Omental fat pad (tissue), 4 donors: ENCODE measurements around the gene MRTFA. TPM values are rescaled to one million over a fixed set of nuclear protein-coding genes. Genes with fewer than 3 reads are reported as not detected.

Experiments
- ATAC-seq: fragments of 150-250 bp; one replicate; pipeline ENCODE4 v1.9.1; 2016; ENCODE audit warnings: mild to moderate bottlenecking, moderate library complexity; ENCODE audit not compliant: low FRiP score
- DNase-seq: peaks from one replicate; pipeline ENCODE4 v3.0.0-alpha.2; 2019; ENCODE audit warnings: low spot score
- CTCF ChIP-seq, 3 donors: fragments of 450-650 bp; IDR thresholded peaks; one replicate each; pipeline ENCODE4 v1.5.1; 2016 to 2017; ENCODE audit warnings: antibody characterized with exemption in 3 of 3, mild to moderate bottlenecking in 3 of 3, moderate library complexity in 2 of 3
- total RNA-seq, 4 donors: library from RNA; depleted of rRNA; stranded (reverse); fragments of >200 nt; gene quantifications; one replicate each; pipeline ENCODE4 v1.1.0, GENCODE V29; 2016

Gene MRTFA
- total RNA-seq, 4 donors from 2014 or later, result 36.0 to 76.3 (median 54.7) TPM

DNA sequence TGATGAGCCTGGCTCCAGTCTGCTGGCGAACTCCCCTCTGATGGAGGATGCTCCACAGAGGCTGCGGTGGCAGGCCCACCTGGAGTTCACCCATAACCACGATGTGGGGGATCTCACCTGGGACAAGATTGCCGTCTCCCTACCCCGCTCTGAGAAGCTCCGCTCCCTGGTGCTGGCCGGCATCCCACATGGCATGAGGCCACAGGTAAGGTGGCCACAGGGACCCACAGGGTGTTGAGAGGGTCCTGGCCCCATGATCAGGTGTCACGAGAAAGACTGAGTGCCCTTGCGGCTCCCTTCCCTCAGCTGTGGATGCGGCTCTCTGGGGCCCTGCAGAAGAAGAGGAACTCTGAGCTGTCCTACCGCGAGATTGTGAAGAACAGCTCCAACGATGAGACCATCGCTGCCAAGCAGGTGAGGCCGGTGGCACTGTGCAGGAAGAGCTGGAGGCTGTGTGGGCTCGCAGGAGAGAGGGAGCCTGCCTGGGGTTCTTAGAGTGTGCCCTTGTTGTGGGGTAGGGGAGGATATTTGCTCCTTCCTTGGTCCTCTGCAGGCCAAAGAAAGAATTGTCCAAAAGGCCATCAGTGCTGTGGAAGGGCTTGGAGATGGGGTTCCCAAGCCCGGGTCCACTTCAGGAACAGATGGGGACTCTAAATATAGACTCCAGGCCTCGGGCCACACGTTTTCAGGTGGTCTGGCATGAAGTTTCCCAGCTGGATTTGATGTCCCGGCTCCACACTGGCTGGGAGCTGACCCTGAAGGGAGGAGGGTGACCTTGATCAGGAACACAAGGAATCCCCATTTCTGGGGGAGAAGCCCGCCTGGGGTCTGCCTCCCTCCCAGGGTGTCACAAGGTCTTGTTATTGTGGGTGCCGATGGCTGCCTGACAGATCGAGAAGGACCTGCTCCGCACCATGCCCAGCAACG, 232.0 kb downstream of the MRTFA start:
- ATAC-seq (no peak), DNase-seq (no peak)
- no peak for TF ChIP-seq CTCF (IDR thresholded peaks at IDR 0.05)

- DNase-seq (no peak), ATAC-seq (no peak)
- TF ChIP-seq CTCF (IDR thresholded peaks at IDR 0.05), result no peak
These were observed 232.9 kb downstream of the MRTFA start for GRCh38 chr22:40403651-40404050.

DNA sequence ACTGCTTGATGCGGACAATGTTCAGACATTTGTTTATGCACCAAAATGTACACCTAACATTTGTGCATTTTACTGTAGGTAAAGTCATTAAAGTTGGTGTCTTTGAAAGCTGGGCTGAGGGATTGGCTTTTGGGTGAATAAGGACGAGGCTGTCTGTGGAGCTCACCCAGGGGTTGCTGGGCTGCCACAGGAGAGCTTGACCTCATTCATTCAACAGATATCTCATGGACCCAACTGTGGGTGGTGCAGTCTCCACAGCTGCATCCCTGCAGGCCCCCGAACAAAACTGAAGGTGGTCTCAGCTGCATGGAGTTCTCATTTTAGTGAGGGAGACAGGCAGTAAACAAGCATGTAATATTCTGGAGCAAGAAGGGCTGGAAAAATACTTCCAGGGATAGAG, 233.4 kb downstream of the MRTFA start:
- DNase-seq, result no peak
- TF ChIP-seq CTCF (IDR thresholded peaks at IDR 0.05), result no peak
- ATAC-seq, result no peak

DNA sequence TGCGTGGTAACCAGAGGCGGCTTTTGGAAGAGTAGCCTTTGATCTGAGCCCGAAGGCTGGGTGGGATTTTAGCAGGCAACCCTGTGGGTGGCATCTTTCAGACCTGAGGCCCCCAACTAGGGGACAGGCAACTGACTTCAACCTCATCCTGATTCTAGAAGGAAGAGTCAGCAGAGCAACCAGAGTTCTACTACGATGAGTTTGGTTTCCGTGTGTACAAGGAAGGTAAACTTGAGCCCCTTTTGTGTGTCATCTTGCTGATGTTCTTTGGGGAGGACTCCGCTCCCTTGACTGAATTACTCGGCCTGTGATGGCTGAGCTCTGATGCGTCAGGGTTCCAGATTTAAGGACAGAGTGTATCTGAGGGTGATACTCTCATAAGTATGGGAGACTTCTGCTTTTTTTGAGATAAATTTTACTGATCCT, 234.5 kb downstream of the MRTFA start:
- no peak for TF ChIP-seq CTCF (IDR thresholded peaks at IDR 0.05)
- ATAC-seq, result no peak
- no peak for DNase-seq

- TF ChIP-seq CTCF (IDR thresholded peaks at IDR 0.05), result no peak
- ATAC-seq (no peak), DNase-seq (no peak)
These were observed 235.0 kb downstream of the MRTFA start for GRCh38 chr22:40401532-40401931.

GRCh38 chr22:40400159-40400558, 236.4 kb downstream of the MRTFA start:
- no peak for ATAC-seq

More at GRCh38 chr22:40400159-40400558, 236.4 kb downstream of the MRTFA start:
- TF ChIP-seq CTCF (IDR thresholded peaks at IDR 0.05), result no peak
- DNase-seq, result no peak
